PC-9 (cell line): ENCODE measurements around the gene ZCCHC14.

ENCODE experiments used
- CTCF ChIP-seq: fragments of 200-600 bp; sonication (generic); conservative IDR thresholded peaks from 2 replicates; pipeline ENCODE4 v1.6.1; 2017; ENCODE audit warnings: mixed run types, antibody characterized with exemption, mild to moderate bottlenecking, moderate library complexity
- EZH2 ChIP-seq: fragments of 200-600 bp; sonication (generic); IDR thresholded peaks from 2 replicates; pipeline ENCODE4 v1.8.0; 2017; ENCODE audit warnings: antibody characterized with exemption, low read depth

GRCh38 chr16:87387942-87388817, 104.6 kb downstream of the ZCCHC14 start:
- TF ChIP-seq CTCF: no peak
- no peak for TF ChIP-seq EZH2
